ENCODE data around the gene LPP. TPM values are rescaled to one million over a fixed set of nuclear protein-coding genes. Genes with fewer than 3 reads are reported as not detected.

The LPP gene
- total and polyA plus RNA-seq, 2 of the 13 experiments (the other 11 are each of a cell fraction or from before 2014, with no cell fraction given), result 19.2 to 29.9 TPM

DNA sequence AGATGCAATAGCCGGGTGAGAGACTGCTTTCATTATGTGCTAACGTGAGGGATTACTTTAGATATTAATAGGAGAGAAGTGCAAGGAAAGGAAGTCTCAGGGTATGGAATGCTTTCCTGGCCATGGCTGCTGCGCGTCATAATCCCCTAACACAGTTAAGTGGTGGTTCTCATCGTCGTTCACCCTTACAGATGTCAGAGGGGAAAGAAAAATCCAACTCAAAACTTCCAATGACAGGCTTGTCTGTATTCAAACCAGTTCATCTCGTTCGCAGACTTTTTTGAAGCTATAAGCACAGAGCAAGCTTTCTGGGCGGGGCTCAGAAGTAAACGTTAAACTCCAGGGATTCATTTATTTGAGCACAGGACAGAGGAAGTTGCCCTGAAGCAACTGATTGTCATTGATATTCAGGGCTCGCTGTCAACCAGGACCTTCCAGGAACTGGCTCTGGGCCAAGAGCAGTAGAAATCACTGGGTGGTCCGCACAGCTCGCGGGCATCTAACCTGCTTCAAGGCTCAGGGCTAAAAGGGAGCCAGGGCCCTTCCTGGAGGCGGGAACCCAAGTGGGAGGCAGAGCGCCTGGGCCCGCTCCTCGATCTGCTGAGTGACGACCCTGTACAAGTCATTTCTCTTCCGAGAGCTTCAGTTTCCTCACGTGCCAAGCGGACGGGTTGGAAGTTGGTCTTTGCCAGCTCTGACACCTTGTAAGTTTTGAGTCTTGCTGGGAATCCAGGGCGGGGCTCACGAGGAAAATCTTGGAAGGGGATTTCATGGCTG lies 1.1 kb upstream of the LPP start (continued):
- TF ChIP-seq, protein P1, sequence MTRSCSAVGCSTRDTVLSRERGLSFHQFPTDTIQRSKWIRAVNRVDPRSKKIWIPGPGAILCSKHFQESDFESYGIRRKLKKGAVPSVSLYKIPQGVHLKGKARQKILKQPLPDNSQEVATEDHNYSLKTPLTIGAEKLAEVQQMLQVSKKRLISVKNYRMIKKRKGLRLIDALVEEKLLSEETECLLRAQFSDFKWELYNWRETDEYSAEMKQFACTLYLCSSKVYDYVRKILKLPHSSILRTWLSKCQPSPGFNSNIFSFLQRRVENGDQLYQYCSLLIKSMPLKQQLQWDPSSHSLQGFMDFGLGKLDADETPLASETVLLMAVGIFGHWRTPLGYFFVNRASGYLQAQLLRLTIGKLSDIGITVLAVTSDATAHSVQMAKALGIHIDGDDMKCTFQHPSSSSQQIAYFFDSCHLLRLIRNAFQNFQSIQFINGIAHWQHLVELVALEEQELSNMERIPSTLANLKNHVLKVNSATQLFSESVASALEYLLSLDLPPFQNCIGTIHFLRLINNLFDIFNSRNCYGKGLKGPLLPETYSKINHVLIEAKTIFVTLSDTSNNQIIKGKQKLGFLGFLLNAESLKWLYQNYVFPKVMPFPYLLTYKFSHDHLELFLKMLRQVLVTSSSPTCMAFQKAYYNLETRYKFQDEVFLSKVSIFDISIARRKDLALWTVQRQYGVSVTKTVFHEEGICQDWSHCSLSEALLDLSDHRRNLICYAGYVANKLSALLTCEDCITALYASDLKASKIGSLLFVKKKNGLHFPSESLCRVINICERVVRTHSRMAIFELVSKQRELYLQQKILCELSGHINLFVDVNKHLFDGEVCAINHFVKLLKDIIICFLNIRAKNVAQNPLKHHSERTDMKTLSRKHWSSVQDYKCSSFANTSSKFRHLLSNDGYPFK (CRISPR knock-in tag; IDR thresholded peaks at IDR 0.05; ENCODE audit: borderline replicate concordance), result 0 out of 2 replicates have a peak, but pooled peaks have one; percentile 16
- TF ChIP-seq ZNF232 (CRISPR knock-in tag; IDR thresholded peaks at IDR 0.05; ENCODE audit: borderline replicate concordance), result no peak
- TF ChIP-seq, protein P2, sequence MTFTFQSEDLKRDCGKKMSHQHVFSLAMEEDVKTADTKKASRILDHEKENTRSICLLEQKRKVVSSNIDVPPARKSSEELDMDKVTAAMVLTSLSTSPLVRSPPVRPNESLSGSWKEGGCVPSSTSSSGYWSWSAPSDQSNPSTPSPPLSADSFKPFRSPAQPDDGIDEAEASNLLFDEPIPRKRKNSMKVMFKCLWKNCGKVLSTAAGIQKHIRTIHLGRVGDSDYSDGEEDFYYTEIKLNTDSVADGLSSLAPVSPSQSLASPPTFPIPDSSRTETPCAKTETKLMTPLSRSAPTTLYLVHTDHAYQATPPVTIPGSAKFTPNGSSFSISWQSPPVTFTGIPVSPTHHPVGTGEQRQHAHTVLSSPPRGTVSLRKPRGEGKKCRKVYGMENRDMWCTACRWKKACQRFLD (CRISPR knock-in tag; IDR thresholded peaks at IDR 0.05; ENCODE audit: borderline replicate concordance), result 0 out of 2 replicates have a peak, but pooled peaks have one; percentile 42
- TF ChIP-seq, protein P3, sequence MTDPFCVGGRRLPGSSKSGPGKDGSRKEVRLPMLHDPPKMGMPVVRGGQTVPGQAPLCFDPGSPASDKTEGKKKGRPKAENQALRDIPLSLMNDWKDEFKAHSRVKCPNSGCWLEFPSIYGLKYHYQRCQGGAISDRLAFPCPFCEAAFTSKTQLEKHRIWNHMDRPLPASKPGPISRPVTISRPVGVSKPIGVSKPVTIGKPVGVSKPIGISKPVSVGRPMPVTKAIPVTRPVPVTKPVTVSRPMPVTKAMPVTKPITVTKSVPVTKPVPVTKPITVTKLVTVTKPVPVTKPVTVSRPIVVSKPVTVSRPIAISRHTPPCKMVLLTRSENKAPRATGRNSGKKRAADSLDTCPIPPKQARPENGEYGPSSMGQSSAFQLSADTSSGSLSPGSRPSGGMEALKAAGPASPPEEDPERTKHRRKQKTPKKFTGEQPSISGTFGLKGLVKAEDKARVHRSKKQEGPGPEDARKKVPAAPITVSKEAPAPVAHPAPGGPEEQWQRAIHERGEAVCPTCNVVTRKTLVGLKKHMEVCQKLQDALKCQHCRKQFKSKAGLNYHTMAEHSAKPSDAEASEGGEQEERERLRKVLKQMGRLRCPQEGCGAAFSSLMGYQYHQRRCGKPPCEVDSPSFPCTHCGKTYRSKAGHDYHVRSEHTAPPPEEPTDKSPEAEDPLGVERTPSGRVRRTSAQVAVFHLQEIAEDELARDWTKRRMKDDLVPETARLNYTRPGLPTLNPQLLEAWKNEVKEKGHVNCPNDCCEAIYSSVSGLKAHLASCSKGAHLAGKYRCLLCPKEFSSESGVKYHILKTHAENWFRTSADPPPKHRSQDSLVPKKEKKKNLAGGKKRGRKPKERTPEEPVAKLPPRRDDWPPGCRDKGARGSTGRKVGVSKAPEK (CRISPR knock-in tag; IDR thresholded peaks at IDR 0.05; ENCODE audit: borderline replicate concordance), result no peak
- no peak for TF ChIP-seq SMARCC2 (IDR thresholded peaks at IDR 0.05)
- TF ChIP-seq, protein P4, sequence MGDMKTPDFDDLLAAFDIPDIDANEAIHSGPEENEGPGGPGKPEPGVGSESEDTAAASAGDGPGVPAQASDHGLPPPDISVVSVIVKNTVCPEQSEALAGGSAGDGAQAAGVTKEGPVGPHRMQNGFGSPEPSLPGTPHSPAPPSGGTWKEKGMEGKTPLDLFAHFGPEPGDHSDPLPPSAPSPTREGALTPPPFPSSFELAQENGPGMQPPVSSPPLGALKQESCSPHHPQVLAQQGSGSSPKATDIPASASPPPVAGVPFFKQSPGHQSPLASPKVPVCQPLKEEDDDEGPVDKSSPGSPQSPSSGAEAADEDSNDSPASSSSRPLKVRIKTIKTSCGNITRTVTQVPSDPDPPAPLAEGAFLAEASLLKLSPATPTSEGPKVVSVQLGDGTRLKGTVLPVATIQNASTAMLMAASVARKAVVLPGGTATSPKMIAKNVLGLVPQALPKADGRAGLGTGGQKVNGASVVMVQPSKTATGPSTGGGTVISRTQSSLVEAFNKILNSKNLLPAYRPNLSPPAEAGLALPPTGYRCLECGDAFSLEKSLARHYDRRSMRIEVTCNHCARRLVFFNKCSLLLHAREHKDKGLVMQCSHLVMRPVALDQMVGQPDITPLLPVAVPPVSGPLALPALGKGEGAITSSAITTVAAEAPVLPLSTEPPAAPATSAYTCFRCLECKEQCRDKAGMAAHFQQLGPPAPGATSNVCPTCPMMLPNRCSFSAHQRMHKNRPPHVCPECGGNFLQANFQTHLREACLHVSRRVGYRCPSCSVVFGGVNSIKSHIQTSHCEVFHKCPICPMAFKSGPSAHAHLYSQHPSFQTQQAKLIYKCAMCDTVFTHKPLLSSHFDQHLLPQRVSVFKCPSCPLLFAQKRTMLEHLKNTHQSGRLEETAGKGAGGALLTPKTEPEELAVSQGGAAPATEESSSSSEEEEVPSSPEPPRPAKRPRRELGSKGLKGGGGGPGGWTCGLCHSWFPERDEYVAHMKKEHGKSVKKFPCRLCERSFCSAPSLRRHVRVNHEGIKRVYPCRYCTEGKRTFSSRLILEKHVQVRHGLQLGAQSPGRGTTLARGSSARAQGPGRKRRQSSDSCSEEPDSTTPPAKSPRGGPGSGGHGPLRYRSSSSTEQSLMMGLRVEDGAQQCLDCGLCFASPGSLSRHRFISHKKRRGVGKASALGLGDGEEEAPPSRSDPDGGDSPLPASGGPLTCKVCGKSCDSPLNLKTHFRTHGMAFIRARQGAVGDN (CRISPR knock-in tag; IDR thresholded peaks at IDR 0.05), result peak; percentile 9
- TF ChIP-seq, protein P5, sequence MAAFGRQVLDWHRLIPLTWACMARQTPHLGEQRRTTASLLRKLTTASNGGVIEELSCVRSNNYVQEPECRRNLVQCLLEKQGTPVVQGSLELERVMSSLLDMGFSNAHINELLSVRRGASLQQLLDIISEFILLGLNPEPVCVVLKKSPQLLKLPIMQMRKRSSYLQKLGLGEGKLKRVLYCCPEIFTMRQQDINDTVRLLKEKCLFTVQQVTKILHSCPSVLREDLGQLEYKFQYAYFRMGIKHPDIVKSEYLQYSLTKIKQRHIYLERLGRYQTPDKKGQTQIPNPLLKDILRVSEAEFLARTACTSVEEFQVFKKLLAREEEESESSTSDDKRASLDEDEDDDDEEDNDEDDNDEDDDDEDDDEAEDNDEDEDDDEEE (CRISPR knock-in tag; IDR thresholded peaks at IDR 0.05), result no peak
- 0 out of 2 replicates have a peak, but pooled peaks have one; percentile 7 for TF ChIP-seq MED1 (CRISPR knock-in tag; IDR thresholded peaks at IDR 0.05)
- no peak for TF ChIP-seq MBNL3 (CRISPR knock-in tag; conservative IDR thresholded peaks at IDR 0.05)
- TF ChIP-seq ZNF430 (CRISPR knock-in tag; IDR thresholded peaks at IDR 0.05), result peak; percentile 17; the same call in 1 of the 2 replicates
- TF ChIP-seq, protein P6, sequence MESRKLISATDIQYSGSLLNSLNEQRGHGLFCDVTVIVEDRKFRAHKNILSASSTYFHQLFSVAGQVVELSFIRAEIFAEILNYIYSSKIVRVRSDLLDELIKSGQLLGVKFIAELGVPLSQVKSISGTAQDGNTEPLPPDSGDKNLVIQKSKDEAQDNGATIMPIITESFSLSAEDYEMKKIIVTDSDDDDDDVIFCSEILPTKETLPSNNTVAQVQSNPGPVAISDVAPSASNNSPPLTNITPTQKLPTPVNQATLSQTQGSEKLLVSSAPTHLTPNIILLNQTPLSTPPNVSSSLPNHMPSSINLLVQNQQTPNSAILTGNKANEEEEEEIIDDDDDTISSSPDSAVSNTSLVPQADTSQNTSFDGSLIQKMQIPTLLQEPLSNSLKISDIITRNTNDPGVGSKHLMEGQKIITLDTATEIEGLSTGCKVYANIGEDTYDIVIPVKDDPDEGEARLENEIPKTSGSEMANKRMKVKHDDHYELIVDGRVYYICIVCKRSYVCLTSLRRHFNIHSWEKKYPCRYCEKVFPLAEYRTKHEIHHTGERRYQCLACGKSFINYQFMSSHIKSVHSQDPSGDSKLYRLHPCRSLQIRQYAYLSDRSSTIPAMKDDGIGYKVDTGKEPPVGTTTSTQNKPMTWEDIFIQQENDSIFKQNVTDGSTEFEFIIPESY (CRISPR knock-in tag; IDR thresholded peaks at IDR 0.05), result peak; percentile 57; the same call in 1 of the 2 replicates
